PC-9 (cell line): Measurements from ENCODE around the gene INPP5A. TPM values are rescaled to one million over a fixed set of nuclear protein-coding genes. Genes with fewer than 3 reads are reported as not detected.

ENCODE experiments used
- BruUV-seq: library from RNA; stranded (reverse); fragments of 400-500 nt; replicated peaks from 2 replicates; lab custom pipeline; 2021; lab: Mats Ljungman, UMichigan
- CTCF ChIA-PET: fragments of 300-600 bp; sonication (Branson Sonifier 250); formaldehyde crosslinking; loops from one replicate; lab custom pipeline; 2022; ENCODE audit warnings: antibody characterized with exemption; lab: Charles Lee
- POLR2A ChIA-PET: fragments of 300-600 bp; sonication (Branson Sonifier 250); formaldehyde crosslinking; loops from one replicate; lab custom pipeline; 2022; ENCODE audit warnings: antibody characterized with exemption; ENCODE audit not compliant: unreplicated experiment; lab: Charles Lee
- DNase-seq, 2 experiments: peaks; one replicate each; pipeline versions ENCODE4 v3.0.0 to v3.0.0-alpha.2; 2015 to 2022; ENCODE audit warnings: mixed read lengths in 1 of 2
- H2AFZ ChIP-seq: fragments of 200-600 bp; sonication (generic); 2 replicates; pipeline ENCODE4 v1.8.1; 2017; ENCODE audit warnings: antibody characterized with exemption
- H3F3A ChIP-seq: fragments of 200-600 bp; sonication (generic); 2 replicates; pipeline ENCODE4 v1.8.1; 2017; ENCODE audit warnings: antibody characterized with exemption, mild to moderate bottlenecking, low read depth; ENCODE audit not compliant: insufficient read depth
- H3K27ac ChIP-seq: fragments of 200-600 bp; sonication (generic); 2 replicates; pipeline ENCODE4 v1.6.1; 2016; ENCODE audit warnings: mixed run types
- H3K27me3 ChIP-seq: fragments of 200-600 bp; sonication (generic); 2 replicates; pipeline ENCODE4 v1.6.1; 2016; ENCODE audit warnings: low read depth, mixed run types; ENCODE audit not compliant: insufficient read depth
- H3K36me3 ChIP-seq: fragments of 200-600 bp; sonication (generic); 2 replicates; pipeline ENCODE4 v1.6.1; 2016; ENCODE audit warnings: low read depth, mixed run types
- H3K4me1 ChIP-seq: fragments of 200-600 bp; sonication (generic); replicated peaks from 2 replicates; pipeline ENCODE4 v1.6.1; 2016; ENCODE audit warnings: mixed run types; ENCODE audit not compliant: insufficient read depth
- H3K4me2 ChIP-seq: fragments of 200-600 bp; sonication (generic); 2 replicates; pipeline ENCODE4 v1.6.1; 2017; ENCODE audit warnings: mixed run types
- H3K4me3 ChIP-seq: fragments of 200-600 bp; sonication (generic); 2 replicates; pipeline ENCODE4 v1.6.1; 2016; ENCODE audit warnings: mixed run types
- H3K79me2 ChIP-seq: fragments of 200-600 bp; sonication (generic); 2 replicates; pipeline ENCODE4 v1.6.1; 2017; ENCODE audit warnings: low read depth, mixed run types
- H3K9me2 ChIP-seq: fragments of 200-600 bp; sonication (generic); 2 replicates; pipeline ENCODE4 v1.8.1; 2017; ENCODE audit warnings: mild to moderate bottlenecking; ENCODE audit not compliant: insufficient read depth
- H3K9me3 ChIP-seq: fragments of 200-600 bp; sonication (generic); 2 replicates; pipeline ENCODE4 v1.8.1; 2016; ENCODE audit warnings: low read depth; ENCODE audit not compliant: insufficient read depth
- H4K20me1 ChIP-seq: fragments of 200-600 bp; sonication (generic); 2 replicates; pipeline ENCODE4 v1.8.1; 2017; ENCODE audit not compliant: insufficient read depth
- EZH2 ChIP-seq: fragments of 200-600 bp; sonication (generic); IDR thresholded peaks from 2 replicates; pipeline ENCODE4 v1.8.0; 2017; ENCODE audit warnings: antibody characterized with exemption, low read depth
- intact Hi-C: fragments of 100-400 bp; cut with micrococcal nuclease; formaldehyde crosslinking; loops from one replicate; pipeline ENCODE4 v1.10.0; 2022; ENCODE audit not compliant: unreplicated experiment
- total RNA-seq: library from RNA; stranded (reverse); gene quantifications from 2 replicates; pipeline ENCODE4 v1.2.3, GENCODE V29; 2021
- TF ChIP-seq, protein P1 (sequence below): fragments of 200-600 bp; sonication (generic); conservative IDR thresholded peaks from 2 replicates; pipeline ENCODE4 v1.6.1; 2017; ENCODE audit warnings: mixed run types, antibody characterized with exemption, mild to moderate bottlenecking, moderate library complexity

Gene INPP5A
- total RNA-seq, 1 experiment from 2014 or later: 18.4 TPM

- H3K4me1 ChIP-seq: peaks cover 13% of the 10 kb centered on the region
- no peak for DNase-seq
- H3F3A ChIP-seq: peaks cover 4% of the 10 kb centered on the region; the same call in 1 of the 2 replicates
- POLR2A ChIA-PET: no interaction called here
- no peaks in the 10 kb centered on the region for H3K9me2 ChIP-seq
- TF ChIP-seq, protein P1, sequence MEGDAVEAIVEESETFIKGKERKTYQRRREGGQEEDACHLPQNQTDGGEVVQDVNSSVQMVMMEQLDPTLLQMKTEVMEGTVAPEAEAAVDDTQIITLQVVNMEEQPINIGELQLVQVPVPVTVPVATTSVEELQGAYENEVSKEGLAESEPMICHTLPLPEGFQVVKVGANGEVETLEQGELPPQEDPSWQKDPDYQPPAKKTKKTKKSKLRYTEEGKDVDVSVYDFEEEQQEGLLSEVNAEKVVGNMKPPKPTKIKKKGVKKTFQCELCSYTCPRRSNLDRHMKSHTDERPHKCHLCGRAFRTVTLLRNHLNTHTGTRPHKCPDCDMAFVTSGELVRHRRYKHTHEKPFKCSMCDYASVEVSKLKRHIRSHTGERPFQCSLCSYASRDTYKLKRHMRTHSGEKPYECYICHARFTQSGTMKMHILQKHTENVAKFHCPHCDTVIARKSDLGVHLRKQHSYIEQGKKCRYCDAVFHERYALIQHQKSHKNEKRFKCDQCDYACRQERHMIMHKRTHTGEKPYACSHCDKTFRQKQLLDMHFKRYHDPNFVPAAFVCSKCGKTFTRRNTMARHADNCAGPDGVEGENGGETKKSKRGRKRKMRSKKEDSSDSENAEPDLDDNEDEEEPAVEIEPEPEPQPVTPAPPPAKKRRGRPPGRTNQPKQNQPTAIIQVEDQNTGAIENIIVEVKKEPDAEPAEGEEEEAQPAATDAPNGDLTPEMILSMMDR: no peak
- no peak for TF ChIP-seq EZH2
- H3K79me2 ChIP-seq: peaks cover 8% of the 10 kb centered on the region; the same call in 1 of the 2 replicates
- H2AFZ ChIP-seq: no peak overlapping the region
- no peaks in the 10 kb centered on the region for H3K9me3 ChIP-seq
- H3K4me2 ChIP-seq: no peak overlapping the region
- no peak overlapping the region for H3K4me3 ChIP-seq
- no peaks in the 10 kb centered on the region for H3K36me3 ChIP-seq
- intact Hi-C loops: no loop called here
- CTCF ChIA-PET: no interaction called here
- no TSS peak for BruUV-seq
- H3K27me3 ChIP-seq: no peaks in the 10 kb centered on the region
- no peak overlapping the region for H3K27ac ChIP-seq
- H4K20me1 ChIP-seq: no peaks in the 10 kb centered on the region
These were observed 48.4 kb downstream of the INPP5A start for GRCh38 chr10:132585732-132586722.

GRCh38 chr10:132586739-132587138 is 49.2 kb downstream of the INPP5A start:
- Histone ChIP-seq H4K20me1 (no peaks in the 10 kb centered on the region), H2AFZ (no peak overlapping the region), H3K36me3 (no peaks in the 10 kb centered on the region), H3K9me2 (no peaks in the 10 kb centered on the region), H3K27ac (no peak overlapping the region), H3K4me3 (no peak overlapping the region), H3K27me3 (no peaks in the 10 kb centered on the region), H3K79me2 (peaks cover 8% of the 10 kb centered on the region; the same call in 1 of the 2 replicates), H3K9me3 (no peaks in the 10 kb centered on the region), H3K4me1 (peaks cover 20% of the 10 kb centered on the region), H3F3A (peaks cover 10% of the 10 kb centered on the region), H3K4me2 (no peak overlapping the region)
- intact Hi-C loops: no loop called here
- BruUV-seq: no TSS peak
- POLR2A ChIA-PET: no interaction called here
- CTCF ChIA-PET: no interaction called here
- TF ChIP-seq, protein P1: no peak
- DNase-seq: no peak

DNA sequence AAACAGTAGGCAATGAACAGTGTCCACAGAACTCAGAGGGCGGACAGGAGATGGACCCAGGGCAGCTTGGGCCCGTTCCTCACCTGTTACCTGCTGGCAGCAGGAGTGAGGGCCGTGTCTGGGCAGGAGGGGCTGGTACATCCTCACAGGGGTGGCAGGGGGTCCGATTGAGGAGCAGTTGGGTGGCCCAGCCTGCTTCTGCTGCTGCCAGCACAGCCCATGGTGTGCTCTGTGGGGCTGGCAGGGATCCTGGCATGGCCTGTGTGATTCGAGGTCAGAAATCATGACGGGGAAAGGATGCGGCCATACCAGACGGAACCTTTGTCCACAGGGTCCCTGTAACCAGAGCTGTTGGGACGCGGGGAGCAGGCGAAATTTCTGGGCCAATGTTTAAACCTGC is 49.6 kb downstream of the INPP5A start:
- no peak overlapping the region for H2AFZ ChIP-seq
- no peak overlapping the region for H3K4me3 ChIP-seq
- no peaks in the 10 kb centered on the region for H4K20me1 ChIP-seq
- peaks cover 12% of the 10 kb centered on the region for H3K79me2 ChIP-seq
- H3K27ac ChIP-seq: no peak overlapping the region
- DNase-seq: no peak
- H3K4me1 ChIP-seq: peaks cover 25% of the 10 kb centered on the region
- no peaks in the 10 kb centered on the region for H3K27me3 ChIP-seq
- no peak for TF ChIP-seq EZH2
- TF ChIP-seq, protein P1: no peak
- no peaks in the 10 kb centered on the region for H3K9me2 ChIP-seq
- POLR2A ChIA-PET: no interaction called here
- no peaks in the 10 kb centered on the region for H3K9me3 ChIP-seq
- intact Hi-C loops: no loop called here
- BruUV-seq: no TSS peak
- H3K36me3 ChIP-seq: no peaks in the 10 kb centered on the region
- CTCF ChIA-PET: no interaction called here
- no peak overlapping the region for H3K4me2 ChIP-seq
- H3F3A ChIP-seq: peaks cover 14% of the 10 kb centered on the region
